GM12864 (cell line): ENCODE results near the gene MYH9.
A peak's percentile ranks its signal among the peaks of the same experiment; 100 is the strongest.
"Not testable (repeated sequence)": the region's sequence is repeated elsewhere in the genome, so short reads cannot be mapped to it uniquely, and the experiment has no call there.

ENCODE experiments used
- DNase-seq: peaks from one replicate; pipeline ENCODE4 v3.0.0-alpha.2; 2011; ENCODE audit warnings: low read depth
- H3K4me3 ChIP-seq: 2 replicates; pipeline ENCODE4 v1.5.1; 2011; ENCODE audit warnings: mild to moderate bottlenecking, low read depth, low read length, control low read depth
- CTCF ChIP-seq: IDR thresholded peaks from 2 replicates; pipeline ENCODE4 v1.5.1; 2011; ENCODE audit warnings: low read depth, mild to moderate bottlenecking, moderate library complexity, low read length, control low read depth, inconsistent platforms; ENCODE audit errors: missing control alignments

MYH9 gene

GRCh38 chr22:36387959-36388726 lies at the start of gene MYH9:
TSS of gene MYH9 (minus strand) at chr22:36387967. CDS start at chr22:36349236, 38,731 bp downstream.
- no peak for TF ChIP-seq CTCF
- peak; percentile 98 for DNase-seq
- peak within 1 kb of the TSS; percentile 84 for H3K4me3 ChIP-seq

DNA sequence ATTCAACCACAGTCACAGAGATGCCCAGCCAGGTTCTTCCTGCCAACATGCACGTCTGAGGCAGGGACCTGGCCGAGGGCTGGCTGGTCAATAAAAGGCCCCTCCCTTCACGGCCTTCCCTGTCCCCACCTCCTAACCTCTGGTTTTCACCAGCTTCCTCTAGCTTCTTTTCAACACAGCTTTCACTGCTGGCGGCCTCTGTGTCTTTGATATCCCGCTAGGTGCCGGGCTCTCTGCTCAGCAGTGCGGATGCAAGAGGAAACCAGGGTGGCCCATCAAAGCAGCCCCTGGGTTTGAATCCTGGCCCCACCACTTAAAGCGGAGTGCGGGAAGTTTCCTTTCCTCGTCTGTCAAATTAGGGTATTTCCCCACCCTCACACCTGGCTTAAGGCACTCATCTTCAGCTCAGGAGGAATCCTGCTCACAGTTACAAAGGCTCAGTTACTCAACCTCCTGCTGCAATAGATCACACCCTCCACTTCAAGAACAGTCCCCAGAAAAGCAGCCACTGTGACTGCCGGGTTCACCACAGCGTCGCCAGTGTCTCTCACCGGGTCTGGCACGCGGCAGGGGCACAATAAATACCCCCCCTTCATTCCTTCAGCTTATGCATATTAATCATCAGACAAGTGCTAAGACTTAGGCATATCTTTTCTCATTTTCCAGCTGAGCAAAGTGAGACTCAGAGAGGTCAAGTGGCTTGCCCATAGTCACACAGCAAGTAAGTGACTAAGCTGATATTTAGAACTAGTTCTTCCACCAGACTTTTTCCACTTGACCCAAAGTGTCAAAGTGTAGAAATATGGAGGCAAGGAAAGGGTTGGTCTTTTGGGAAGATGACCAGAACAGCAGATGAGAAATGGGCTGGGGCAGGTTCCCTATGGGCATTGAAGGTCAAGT lies 48.0 kb upstream of the MYH9 start:
- peak; percentile 69 for DNase-seq
- no peak overlapping the region for H3K4me3 ChIP-seq
- TF ChIP-seq CTCF, result peak; percentile 7

DNA sequence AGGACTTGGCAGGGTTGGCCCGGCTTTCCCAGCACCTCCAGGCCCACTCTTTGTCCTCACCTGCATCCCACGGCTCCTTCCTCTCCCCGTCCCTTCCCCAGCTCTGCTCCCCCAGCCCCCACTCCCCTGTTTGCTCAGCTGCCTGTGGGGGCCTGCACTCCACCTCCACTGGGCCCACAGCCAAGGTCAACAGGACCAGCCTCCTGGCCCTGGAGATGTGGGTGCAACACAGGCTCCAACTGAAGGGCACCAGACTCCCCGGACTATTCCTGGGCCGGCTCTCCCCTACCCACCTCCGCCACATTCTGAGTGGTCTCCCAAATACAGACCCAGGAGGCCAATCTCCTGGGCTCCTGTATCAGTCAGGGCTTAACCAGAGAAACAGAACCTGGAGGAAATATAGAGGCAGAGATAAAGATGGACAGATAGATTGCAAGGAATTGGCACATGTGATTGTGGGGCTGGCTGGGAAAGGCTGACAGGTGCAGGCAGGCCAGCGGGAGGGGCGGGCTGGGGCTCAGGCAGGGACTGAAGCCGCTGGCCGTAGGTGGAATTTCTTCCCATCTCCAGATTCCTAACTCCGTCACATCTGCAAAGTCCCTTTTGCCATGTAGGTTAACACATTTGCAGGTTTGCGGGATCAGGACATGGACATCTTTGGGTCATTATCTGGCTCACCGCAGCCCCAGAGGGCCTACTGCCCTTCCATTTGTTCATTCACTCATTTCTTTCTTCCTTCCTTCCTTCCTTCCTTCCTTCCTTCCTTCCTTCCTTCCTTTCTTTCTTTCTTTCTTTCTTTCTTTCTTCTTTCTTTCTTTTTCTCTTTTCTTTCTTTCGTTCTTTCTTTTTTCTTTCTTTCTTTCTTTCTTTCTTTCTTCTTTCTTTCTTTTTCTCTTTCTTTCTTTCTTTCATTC lies 45.8 kb upstream of the MYH9 start:
- no peak for DNase-seq
- H3K4me3 ChIP-seq, result no peak overlapping the region
- TF ChIP-seq CTCF, result no peak

DNA sequence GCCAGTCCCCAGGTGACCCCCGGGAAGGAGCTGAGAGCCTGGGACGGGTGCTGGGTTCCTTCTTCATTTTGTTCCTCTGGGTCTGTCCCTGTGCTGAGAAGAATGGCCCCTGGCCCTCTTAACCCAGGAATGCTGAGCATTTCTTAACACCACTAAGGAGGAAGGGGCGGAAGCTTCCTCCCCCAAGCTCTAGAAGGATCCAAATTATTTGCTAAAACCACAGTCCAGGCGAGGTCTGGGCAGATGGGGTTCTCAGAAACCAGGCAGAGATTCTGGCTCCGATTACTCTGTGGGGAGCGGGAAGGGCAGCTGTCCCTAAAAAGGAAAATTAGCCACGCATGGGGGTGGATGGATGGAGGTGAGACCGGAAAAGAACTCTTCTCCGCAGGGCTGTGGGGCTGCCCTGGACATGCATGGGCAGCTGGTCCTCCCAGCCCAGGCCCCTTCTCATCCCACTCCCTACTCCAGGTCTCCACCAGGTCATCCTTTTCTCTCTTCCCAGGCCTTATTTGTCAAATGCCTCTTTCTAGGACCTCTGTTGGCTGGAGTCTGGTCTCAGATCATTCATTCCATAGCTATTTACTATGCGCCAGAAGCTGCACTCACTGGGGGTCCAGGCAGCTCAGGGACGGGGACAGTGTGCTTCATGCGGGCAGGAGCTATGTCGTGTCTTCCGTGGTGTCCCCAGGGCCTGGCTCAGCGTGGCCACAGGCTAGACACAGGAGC lies 45.0 kb upstream of the MYH9 start:
- no peak for TF ChIP-seq CTCF
- DNase-seq, result no peak
- H3K4me3 ChIP-seq, result no peak overlapping the region

DNA sequence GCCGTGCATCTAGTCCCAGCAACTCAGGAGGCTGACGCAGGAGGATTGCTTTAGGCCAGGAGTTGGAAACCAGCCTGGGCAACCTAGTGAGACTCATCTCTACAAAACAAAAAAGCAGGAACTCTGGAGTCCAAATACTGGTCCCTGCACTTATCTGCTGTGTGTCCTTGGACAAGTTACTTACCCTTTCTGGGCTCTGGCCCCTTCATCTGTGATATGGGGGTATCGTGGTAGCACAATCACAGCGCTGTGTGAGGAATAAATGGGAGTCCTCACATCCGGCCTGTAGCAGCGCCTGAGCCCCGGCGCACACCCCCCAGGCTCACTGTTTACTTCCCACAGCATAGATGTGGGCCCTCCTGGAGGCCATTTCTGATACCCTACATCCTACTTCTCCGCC lies 44.2 kb upstream of the MYH9 start:
- no peak for DNase-seq
- H3K4me3 ChIP-seq, result no peak overlapping the region
- TF ChIP-seq CTCF, result no peak

DNA sequence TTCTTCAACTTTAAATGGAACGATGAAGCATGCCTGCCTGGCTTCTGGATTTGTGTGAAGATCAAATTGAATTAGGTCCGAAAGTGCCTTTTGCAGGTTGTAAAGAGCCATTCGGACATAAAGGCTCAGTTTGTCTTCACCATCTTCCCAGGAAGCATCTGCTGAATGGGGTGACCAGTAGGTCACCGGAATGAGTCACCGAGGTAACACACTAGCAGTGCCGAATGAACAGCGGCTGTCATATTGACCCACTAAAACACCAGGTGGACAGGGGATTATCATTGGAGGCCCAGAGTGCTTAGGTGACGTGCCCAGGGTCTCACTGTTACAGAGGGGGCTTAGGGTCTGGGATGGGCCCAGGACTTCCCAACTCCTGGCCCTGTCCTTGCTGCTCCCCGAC lies 43.1 kb upstream of the MYH9 start:
- H3K4me3 ChIP-seq, result no peak overlapping the region
- no peak for DNase-seq

GRCh38 chr22:36427952-36428351 lies 40.2 kb upstream of the MYH9 start:
- H3K4me3 ChIP-seq, DNase-seq: not testable (repeated sequence)

More for the DNA sequence above, 43.1 kb upstream of the MYH9 start:
- no peak for TF ChIP-seq CTCF
